GM12878 (cell line): ENCODE measurements around the gene PELI2. TPM values are rescaled to one million over a fixed set of nuclear protein-coding genes. Genes with fewer than 3 reads are reported as not detected.

Experiments
- ATAC-seq: fragments of 200-7000 bp; cut with Tn5 transposase; 3 replicates; pipeline ENCODE4 v1.9.1; 2020; ENCODE audit warnings: mild to moderate bottlenecking, moderate library complexity
- BruUV-seq: library from RNA; stranded (reverse); fragments of 400-500 nt; replicated peaks from 2 replicates; lab custom pipeline; 2021; lab: Mats Ljungman, UMichigan
- CTCF ChIA-PET: fragments of 300-600 bp; sonication (Branson Sonifier 250); formaldehyde crosslinking; extraction: SDS; loops from one replicate; lab custom pipeline; 2021; ENCODE audit warnings: inconsistent platforms; lab: Yijun Ruan, JAX
- POLR2A ChIA-PET: fragments of 350-600 bp; formaldehyde crosslinking; extraction: SDS; loops from one replicate; lab custom pipeline; 2021; ENCODE audit warnings: inconsistent platforms; lab: Charles Lee
- RAD21 ChIA-PET: fragments of 300-600 bp; sonication (Branson Sonifier 250); formaldehyde crosslinking; loops from one replicate; lab custom pipeline; 2023; ENCODE audit warnings: antibody characterized with exemption; ENCODE audit not compliant: unreplicated experiment; lab: Charles Lee
- SMC1A ChIA-PET: fragments of 300-600 bp; sonication (Branson Sonifier 250); formaldehyde crosslinking; loops from one replicate; lab custom pipeline; 2023; ENCODE audit not compliant: unreplicated experiment, uncharacterized antibody; lab: Charles Lee
- DNase-seq: peaks from one replicate; pipeline ENCODE4 v3.0.0-alpha.2; 2011; ENCODE audit warnings: low read depth, low spot score
- FAIRE-seq: peaks from 3 replicates; lab custom pipeline; 2011; peaks lifted over from hg19 to GRCh38; lab: Jason Lieb, UNC
- H2AFZ ChIP-seq: 2 replicates; pipeline ENCODE4 v1.6.0; 2011; ENCODE audit warnings: low read depth, low read length, control low read depth; ENCODE audit not compliant: control insufficient read depth
- H3K27ac ChIP-seq: 2 replicates; pipeline ENCODE4 v1.5.1; 2011; ENCODE audit warnings: control low read depth; ENCODE audit not compliant: control insufficient read depth, insufficient read depth
- H3K27me3 ChIP-seq, 2 experiments: replicated peaks in 1 of 2; 2 replicates each; pipeline versions ENCODE4 v1.6.0 to v1.6.1; 2011; ENCODE audit warnings: low read length in 1 of 2; ENCODE audit not compliant: control insufficient read depth in 2 of 2, insufficient read depth in 2 of 2
- H3K36me3 ChIP-seq, 2 experiments: 2 replicates each; pipeline ENCODE4 v1.5.1; 2011; ENCODE audit warnings: low read length in 1 of 2; ENCODE audit not compliant: control insufficient read depth in 2 of 2, insufficient read depth in 2 of 2
- H3K4me1 ChIP-seq: 2 replicates; pipeline ENCODE4 v1.6.1; 2011; ENCODE audit warnings: mild to moderate bottlenecking, low read length, moderate library complexity, mixed read lengths; ENCODE audit not compliant: control insufficient read depth, insufficient read depth
- H3K4me2 ChIP-seq: 2 replicates; pipeline ENCODE4 v1.6.0; 2011; ENCODE audit warnings: control low read depth; ENCODE audit not compliant: control insufficient read depth, insufficient read depth
- H3K4me3 ChIP-seq: fragments of 200-600 bp; sonication (generic); 2 replicates; pipeline ENCODE4 v1.5.1; 2016
- H3K79me2 ChIP-seq: 2 replicates; pipeline ENCODE4 v1.6.0; 2011; ENCODE audit warnings: low read length; ENCODE audit not compliant: control insufficient read depth, insufficient read depth
- H3K9ac ChIP-seq: 2 replicates; pipeline ENCODE4 v1.8.0; 2011; ENCODE audit warnings: low read length, control low read depth, mixed read lengths; ENCODE audit not compliant: control insufficient read depth, insufficient read depth
- H3K9me3 ChIP-seq: replicated peaks from 3 replicates; pipeline ENCODE4 v1.5.1; 2011; ENCODE audit warnings: mild to moderate bottlenecking, low read length; ENCODE audit not compliant: control insufficient read depth, insufficient read depth
- H4K20me1 ChIP-seq: 2 replicates; pipeline ENCODE4 v1.6.0; 2011; ENCODE audit not compliant: control insufficient read depth, insufficient read depth
- BCLAF1 ChIP-seq: fragments of 450-650 bp; IDR thresholded peaks from 2 replicates; pipeline ENCODE4 v1.6.1; 2017; ENCODE audit warnings: antibody characterized with exemption, mild to moderate bottlenecking, moderate library complexity
- CHD1 ChIP-seq: IDR thresholded peaks from 2 replicates; pipeline ENCODE4 v1.6.1; 2012; ENCODE audit warnings: low read depth, low read length, improper control_type of control experiment
- CHD2 ChIP-seq: IDR thresholded peaks from 2 replicates; pipeline ENCODE4 v1.6.1; 2011; ENCODE audit warnings: low read depth, low read length, improper control_type of control experiment, borderline replicate concordance
- E2F4 ChIP-seq: IDR thresholded peaks from 2 replicates; pipeline ENCODE4 v1.6.1; 2012; ENCODE audit warnings: low read depth, low read length, improper control_type of control experiment
- ELK1 ChIP-seq: IDR thresholded peaks from 2 replicates; pipeline ENCODE4 v1.6.1; 2012; ENCODE audit warnings: low read depth, low read length, improper control_type of control experiment
- MXI1 ChIP-seq: fragments of 150-350 bp; IDR thresholded peaks from 2 replicates; pipeline ENCODE4 v1.6.1; 2011; ENCODE audit warnings: low read depth, mild to moderate bottlenecking, inconsistent platforms, low read length, improper control_type of control experiment
- NFYA ChIP-seq: IDR thresholded peaks from 2 replicates; pipeline ENCODE4 v1.6.1; 2011; ENCODE audit warnings: low read depth, mild to moderate bottlenecking, low read length, improper control_type of control experiment, borderline replicate concordance
- NR2C1 ChIP-seq: fragments of 450-650 bp; IDR thresholded peaks from 2 replicates; pipeline ENCODE4 v1.6.1; 2017; ENCODE audit warnings: antibody characterized with exemption, mild to moderate bottlenecking, moderate library complexity
- PAX8 ChIP-seq: fragments of 450-650 bp; IDR thresholded peaks from 2 replicates; pipeline ENCODE4 v1.6.1; 2017; ENCODE audit warnings: mild to moderate bottlenecking, moderate library complexity
- POU2F2 ChIP-seq: IDR thresholded peaks from 3 replicates; pipeline ENCODE4 v1.6.1; 2011; ENCODE audit warnings: low read depth, mild to moderate bottlenecking, low read length, borderline replicate concordance
- RCOR1 ChIP-seq: conservative IDR thresholded peaks from 2 replicates; pipeline ENCODE4 v1.6.1; 2012; ENCODE audit warnings: low read depth, low read length, improper control_type of control experiment
- RFX5 ChIP-seq: IDR thresholded peaks from 2 replicates; pipeline ENCODE4 v1.6.1; 2011; ENCODE audit warnings: low read depth, low read length, improper control_type of control experiment
- ZNF622 ChIP-seq: fragments of 450-650 bp; IDR thresholded peaks from 2 replicates; pipeline ENCODE4 v1.6.1; 2017; ENCODE audit warnings: mild to moderate bottlenecking, inconsistent platforms
- WGBS: methylation state at CpG from one replicate; pipeline ENCODE4 v1.1.6; 2016; ENCODE audit warnings: low lambda C conversion rate; ENCODE audit not compliant: insufficient replicate concordance, insufficient coverage; ENCODE audit errors: missing lambda C conversion rate; 5-methylcytosine and 5-hydroxymethylcytosine counted together
- in situ Hi-C: fragments of 300-500 bp; cut with MboI; formaldehyde crosslinking; loops from 9 replicates; pipeline ENCODE4 v1.14.3; 2018; ENCODE audit warnings: mixed read lengths
- intact Hi-C: fragments of 100-400 bp; cut with micrococcal nuclease; formaldehyde crosslinking; loops from one replicate; pipeline ENCODE4 v1.14.2; 2022; ENCODE audit not compliant: unreplicated experiment
- polyA plus RNA-seq, 11 experiments: library from polyadenylated mRNA; depleted of rRNA in 4 of 11; unstranded in 6 of 11; stranded (reverse) in 5 of 11; fragments of >200 nt; fragmentation: Nextera tagmentation in 4 of 11; fragmentation: Illumina TruSeq in 1 of 11; extraction: Ambion mirVana in 4 of 11; extraction: Trizol in 1 of 11; gene quantifications; 1 replicate in 1 of 11; 2 replicates in 10 of 11; pipeline versions ENCODE4 v1.2.1 to v1.2.3, GENCODE V29; 2011 to 2016; ENCODE audit warnings: inconsistent platforms in 2 of 11, missing spikeins in 2 of 11, low read depth in 1 of 11
- total RNA-seq, 4 experiments: library from RNA; depleted of rRNA in 3 of 4; stranded (reverse); fragments of >200 nt in 3 of 4; fragmentation: Illumina TruSeq in 1 of 4; extraction: Trizol in 1 of 4; gene quantifications; 2 replicates each; pipeline versions ENCODE4 v1.2.1 to v1.2.3, GENCODE V29; 2013 to 2021

The PELI2 gene
- total and polyA plus RNA-seq, 10 of the 15 experiments (the other 5 are each of a cell fraction or from before 2014, with no cell fraction given) = under 0.01 to 0.10 (median 0.01) TPM; not detected in 3

- no peaks in the 10 kb centered on the region for H3K79me2 ChIP-seq
- FAIRE-seq = no peak
- H3K4me2 ChIP-seq = no peak overlapping the region
- no peaks in the 10 kb centered on the region for H4K20me1 ChIP-seq
- 54% methylated on average over 6 of the region's 6 CpGs for WGBS
- H3K9ac ChIP-seq = no peak overlapping the region
- no peak overlapping the region for H2AFZ ChIP-seq
- H3K27me3 ChIP-seq = no peaks in the 10 kb centered on the region
- POLR2A ChIA-PET = no interaction called here
- H3K4me3 ChIP-seq = no peak overlapping the region
- H3K27ac ChIP-seq = no peak overlapping the region
- TF ChIP-seq BCLAF1 = no peak
- no peak for TF ChIP-seq NR2C1
- no peak for TF ChIP-seq RCOR1
- TF ChIP-seq MXI1 = no peak
- TF ChIP-seq E2F4 = no peak
- no peak for TF ChIP-seq CHD1
- TF ChIP-seq POU2F2 = no peak
- TF ChIP-seq PAX8 = no peak
- no peak for TF ChIP-seq ELK1
- TF ChIP-seq NFYA = no peak
- no peak for TF ChIP-seq ZNF622
- TF ChIP-seq CHD2 = no peak
- TF ChIP-seq RFX5 = no peak
- TF ChIP-seq, all 136 proteins: peak for 0
- CTCF ChIA-PET = interaction anchor here (1.2 kb wide), 1 partner anchor 201 kb away, joined by 3 read pairs; no protein-coding TSS in a partner anchor
- no peaks in the 10 kb centered on the region for H3K36me3 ChIP-seq
- intact Hi-C loops = no loop called here
- no TSS peak for BruUV-seq
- RAD21 ChIA-PET = no interaction called here
- no peak for DNase-seq
- H3K4me1 ChIP-seq = no peaks in the 10 kb centered on the region
- no peaks in the 10 kb centered on the region for H3K9me3 ChIP-seq
- SMC1A ChIA-PET = interaction anchor here (0.8 kb wide), 1 partner anchor 241 kb away, joined by 3 read pairs; no protein-coding TSS in a partner anchor
- ATAC-seq = no peak
- in situ Hi-C loops = no loop called here
These were observed 155.7 kb downstream of the PELI2 start for GRCh38 chr14:56273951-56274350.
